HG02623 (cell line): ENCODE results near the gene ACYP1.
A peak's percentile ranks its signal among the peaks of the same experiment; 100 is the strongest.
"Not testable (repeated sequence)": the region's sequence is repeated elsewhere in the genome, so short reads cannot be mapped to it uniquely, and the experiment has no call there.

Source experiments
- ATAC-seq: cut with Tn5 transposase; IDR thresholded peaks from one replicate; pipeline ENCODE4 v1.9.1; 2021; ENCODE audit warnings: moderate library complexity; ENCODE audit not compliant: unreplicated experiment

ACYP1 gene

GRCh38 chr14:75068294-75069120 lies 4.7 kb upstream of the ACYP1 start:
- ATAC-seq = no peak

- ATAC-seq = not testable (repeated sequence)
These were observed 3.9 kb upstream of the ACYP1 start for GRCh38 chr14:75067765-75068164.

- no peak for ATAC-seq
These were observed 3.4 kb upstream of the ACYP1 start for GRCh38 chr14:75067212-75067611.

GRCh38 chr14:75066691-75067090 lies 2.9 kb upstream of the ACYP1 start:
- no peak for ATAC-seq

GRCh38 chr14:75064205-75064567 lies 362 bp upstream of the ACYP1 start:
- peak; percentile 8 for ATAC-seq

- no peak for ATAC-seq
These were observed 811 bp downstream of the ACYP1 start for GRCh38 chr14:75063013-75063412.

- ATAC-seq = no peak
These were observed 3.4 kb downstream of the ACYP1 start for GRCh38 chr14:75060420-75060819.

GRCh38 chr14:75059642-75060041 lies 4.2 kb downstream of the ACYP1 start:
- no peak for ATAC-seq

- ATAC-seq = no peak
These were observed 9.4 kb downstream of the ACYP1 start for GRCh38 chr14:75054421-75054820.

GRCh38 chr14:75053396-75054291 lies 10.2 kb downstream of the ACYP1 start:
- ATAC-seq = no peak

- ATAC-seq = no peak
These were observed 12.3 kb downstream of the ACYP1 start for GRCh38 chr14:75051556-75051899.

- peak; percentile 77 for ATAC-seq
These were observed 12.8 kb downstream of the ACYP1 start, which contains the start of gene MLH3 for GRCh38 chr14:75050852-75051555. Gene MLH3 (minus strand): TSS chr14:75051467. CDS start chr14:75049655, 1,812 bp downstream.

- ATAC-seq = no peak
These were observed 14.1 kb downstream of the ACYP1 start for GRCh38 chr14:75049731-75050201.

- ATAC-seq = no peak
These were observed 14.7 kb downstream of the ACYP1 start for GRCh38 chr14:75049136-75049535.

GRCh38 chr14:75048101-75048500 lies 15.7 kb downstream of the ACYP1 start:
- no peak for ATAC-seq

GRCh38 chr14:75047506-75047905 lies 16.3 kb downstream of the ACYP1 start:
- ATAC-seq = no peak

GRCh38 chr14:75046899-75047298 lies 16.9 kb downstream of the ACYP1 start:
- ATAC-seq = no peak

GRCh38 chr14:75046275-75046674 lies 17.5 kb downstream of the ACYP1 start:
- no peak for ATAC-seq

GRCh38 chr14:75044752-75045151 lies 19.1 kb downstream of the ACYP1 start:
- no peak for ATAC-seq

GRCh38 chr14:75044322-75044721 lies 19.5 kb downstream of the ACYP1 start:
- no peak for ATAC-seq

- no peak for ATAC-seq
These were observed 21.8 kb downstream of the ACYP1 start for GRCh38 chr14:75042035-75042434.
